DMS114 treated with DMSO at 0.1 percent for 48 hours (cell line): ENCODE measurements around the gene IDH3A.
A peak's percentile ranks its signal among the peaks of the same experiment; 100 is the strongest.
"Not testable (repeated sequence)": the region's sequence is repeated elsewhere in the genome, so short reads cannot be mapped to it uniquely, and the experiment has no call there.

Experiments
- DNase-seq: peaks from one replicate; lab custom pipeline; 2025; ENCODE audit not compliant: unreplicated experiment; lab: John Stamatoyannopoulos, UW

Gene IDH3A

GRCh38 chr15:78129077-78129750 lies 19.9 kb upstream of the IDH3A start:
- no peak for DNase-seq

- no peak for DNase-seq
Observed at GRCh38 chr15:78129751-78130287, 19.3 kb upstream of the IDH3A start.

- DNase-seq, result no peak
Observed at GRCh38 chr15:78130466-78131294, 18.5 kb upstream of the IDH3A start.

GRCh38 chr15:78131295-78132061 lies 17.7 kb upstream of the IDH3A start, which contains the start of gene CIB2:
CIB2 (minus strand) TSS chr15:78131445; CDS start chr15:78131215, 230 bp downstream.
- peak; percentile 42 for DNase-seq

- DNase-seq, result no peak
Observed at GRCh38 chr15:78133801-78134200, 15.4 kb upstream of the IDH3A start.

GRCh38 chr15:78139578-78139977 lies 9.6 kb upstream of the IDH3A start:
- DNase-seq, result no peak

- no peak for DNase-seq
Observed at GRCh38 chr15:78140292-78140691, 8.9 kb upstream of the IDH3A start.

GRCh38 chr15:78142332-78142731 lies 6.8 kb upstream of the IDH3A start:
- DNase-seq, result no peak

- DNase-seq, result no peak
Observed at GRCh38 chr15:78146425-78147154, 2.6 kb upstream of the IDH3A start.

- DNase-seq, result no peak
Observed at GRCh38 chr15:78147566-78147965, 1.6 kb upstream of the IDH3A start.

- no peak for DNase-seq
Observed at GRCh38 chr15:78148392-78149067, 632 bp upstream of the IDH3A start.

- DNase-seq, result no peak
Observed at GRCh38 chr15:78149805-78150751, 916 bp downstream of the IDH3A start.

GRCh38 chr15:78151075-78151474 lies 1.9 kb downstream of the IDH3A start:
- DNase-seq, result not testable (repeated sequence)

GRCh38 chr15:78154955-78155354 lies 5.8 kb downstream of the IDH3A start:
- DNase-seq, result no peak

GRCh38 chr15:78155355-78155939 lies 6.3 kb downstream of the IDH3A start:
- no peak for DNase-seq

GRCh38 chr15:78156653-78157052 lies 7.5 kb downstream of the IDH3A start:
- no peak for DNase-seq

GRCh38 chr15:78157203-78157602 lies 8.0 kb downstream of the IDH3A start:
- DNase-seq, result no peak

- DNase-seq, result no peak
Observed at GRCh38 chr15:78159395-78159794, 10.2 kb downstream of the IDH3A start.

- DNase-seq, result no peak
Observed at GRCh38 chr15:78162038-78162437, 12.9 kb downstream of the IDH3A start.
